Measurements from ENCODE around the gene TDRD10.

DNA sequence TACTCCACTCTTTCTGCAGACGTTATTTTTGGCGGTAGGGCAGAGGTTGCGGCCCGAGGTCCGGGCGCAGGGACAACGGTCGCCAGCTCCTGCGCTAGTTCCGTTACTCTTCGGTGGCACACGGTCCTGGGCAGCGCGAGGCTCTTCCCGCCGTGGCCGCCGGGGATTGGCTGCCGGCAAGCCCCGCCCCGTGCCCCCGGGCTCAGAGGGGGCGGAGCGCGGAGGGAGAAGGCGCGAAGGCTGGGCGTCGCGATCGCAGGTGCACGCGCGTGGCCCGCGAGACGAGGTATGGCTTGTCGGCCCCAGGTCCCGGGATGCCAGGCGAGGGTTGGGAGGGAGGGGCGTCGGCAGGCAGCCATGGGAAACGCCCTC, 711 bp downstream of the TDRD10 start:
- TF ChIP-seq, protein P1, sequence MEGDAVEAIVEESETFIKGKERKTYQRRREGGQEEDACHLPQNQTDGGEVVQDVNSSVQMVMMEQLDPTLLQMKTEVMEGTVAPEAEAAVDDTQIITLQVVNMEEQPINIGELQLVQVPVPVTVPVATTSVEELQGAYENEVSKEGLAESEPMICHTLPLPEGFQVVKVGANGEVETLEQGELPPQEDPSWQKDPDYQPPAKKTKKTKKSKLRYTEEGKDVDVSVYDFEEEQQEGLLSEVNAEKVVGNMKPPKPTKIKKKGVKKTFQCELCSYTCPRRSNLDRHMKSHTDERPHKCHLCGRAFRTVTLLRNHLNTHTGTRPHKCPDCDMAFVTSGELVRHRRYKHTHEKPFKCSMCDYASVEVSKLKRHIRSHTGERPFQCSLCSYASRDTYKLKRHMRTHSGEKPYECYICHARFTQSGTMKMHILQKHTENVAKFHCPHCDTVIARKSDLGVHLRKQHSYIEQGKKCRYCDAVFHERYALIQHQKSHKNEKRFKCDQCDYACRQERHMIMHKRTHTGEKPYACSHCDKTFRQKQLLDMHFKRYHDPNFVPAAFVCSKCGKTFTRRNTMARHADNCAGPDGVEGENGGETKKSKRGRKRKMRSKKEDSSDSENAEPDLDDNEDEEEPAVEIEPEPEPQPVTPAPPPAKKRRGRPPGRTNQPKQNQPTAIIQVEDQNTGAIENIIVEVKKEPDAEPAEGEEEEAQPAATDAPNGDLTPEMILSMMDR (IDR thresholded peaks at IDR 0.05) = no peak
- TF ChIP-seq POLR2AphosphoS5 (IDR thresholded peaks at IDR 0.05) (no peak), EP300 (IDR thresholded peaks at IDR 0.05) (no peak), POLR2A (IDR thresholded peaks at IDR 0.05; ENCODE audit: low read depth) (no peak)

Data from esophagus muscularis mucosa (tissue), 4 donors.